GM21390 (cell line): Measurements from ENCODE around the gene POU4F1.
"Not testable (repeated sequence)": the region's sequence is repeated elsewhere in the genome, so short reads cannot be mapped to it uniquely, and the experiment has no call there.

Source experiments
- ATAC-seq: cut with Tn5 transposase; IDR thresholded peaks from one replicate; pipeline ENCODE4 v1.9.1; 2021; ENCODE audit not compliant: unreplicated experiment

The POU4F1 gene

GRCh38 chr13:78603240-78603957 is at the start of gene POU4F1:
POU4F1 (minus strand) TSS chr13:78603552; CDS start chr13:78603326, 226 bp downstream.
- peak; percentile 86 for ATAC-seq

- ATAC-seq: no peak
Observed at GRCh38 chr13:78652651-78653050, 49.3 kb upstream of the POU4F1 start.

GRCh38 chr13:78650717-78651083 is 47.3 kb upstream of the POU4F1 start:
- no peak for ATAC-seq

- ATAC-seq: no peak
Observed at GRCh38 chr13:78649997-78650716, 46.8 kb upstream of the POU4F1 start.

GRCh38 chr13:78647109-78647678 is 43.8 kb upstream of the POU4F1 start:
- ATAC-seq: not testable (repeated sequence)

GRCh38 chr13:78638216-78638615 is 34.9 kb upstream of the POU4F1 start:
- peak; percentile 49 for ATAC-seq

- ATAC-seq: no peak
Observed at GRCh38 chr13:78636495-78636894, 33.1 kb upstream of the POU4F1 start.

GRCh38 chr13:78632996-78633395 is 29.6 kb upstream of the POU4F1 start:
- ATAC-seq: no peak

- ATAC-seq: no peak
Observed at GRCh38 chr13:78631077-78631476, 27.7 kb upstream of the POU4F1 start.

- no peak for ATAC-seq
Observed at GRCh38 chr13:78630511-78630910, 27.2 kb upstream of the POU4F1 start.

- ATAC-seq: no peak
Observed at GRCh38 chr13:78625384-78625783, 22.0 kb upstream of the POU4F1 start.

GRCh38 chr13:78623132-78623531 is 19.8 kb upstream of the POU4F1 start:
- no peak for ATAC-seq

GRCh38 chr13:78620936-78621470 is 17.7 kb upstream of the POU4F1 start:
- ATAC-seq: no peak

GRCh38 chr13:78618411-78618810 is 15.1 kb upstream of the POU4F1 start:
- ATAC-seq: no peak

- no peak for ATAC-seq
Observed at GRCh38 chr13:78611040-78611439, 7.7 kb upstream of the POU4F1 start.

GRCh38 chr13:78610381-78610883 is 7.1 kb upstream of the POU4F1 start:
- ATAC-seq: peak; percentile 43

- ATAC-seq: no peak
Observed at GRCh38 chr13:78609464-78610205, 6.3 kb upstream of the POU4F1 start.

- no peak for ATAC-seq
Observed at GRCh38 chr13:78608688-78609463, 5.5 kb upstream of the POU4F1 start.

GRCh38 chr13:78608252-78608687 is 4.9 kb upstream of the POU4F1 start:
- ATAC-seq: no peak
